PC-9 (cell line): ENCODE measurements around the gene SAMD13. TPM values are rescaled to one million over a fixed set of nuclear protein-coding genes. Genes with fewer than 3 reads are reported as not detected.
A peak's percentile ranks its signal among the peaks of the same experiment; 100 is the strongest.

Source experiments
- BruUV-seq: library from RNA; stranded (reverse); fragments of 400-500 nt; replicated peaks from 2 replicates; lab custom pipeline; 2021; lab: Mats Ljungman, UMichigan
- CTCF ChIA-PET: fragments of 300-600 bp; sonication (Branson Sonifier 250); formaldehyde crosslinking; loops from one replicate; lab custom pipeline; 2022; ENCODE audit warnings: antibody characterized with exemption; lab: Charles Lee
- POLR2A ChIA-PET: fragments of 300-600 bp; sonication (Branson Sonifier 250); formaldehyde crosslinking; loops from one replicate; lab custom pipeline; 2022; ENCODE audit warnings: antibody characterized with exemption; ENCODE audit not compliant: unreplicated experiment; lab: Charles Lee
- DNase-seq, 2 experiments: peaks; one replicate each; pipeline versions ENCODE4 v3.0.0 to v3.0.0-alpha.2; 2015 to 2022; ENCODE audit warnings: mixed read lengths in 1 of 2
- H2AFZ ChIP-seq: fragments of 200-600 bp; sonication (generic); 2 replicates; pipeline ENCODE4 v1.8.1; 2017; ENCODE audit warnings: antibody characterized with exemption
- H3F3A ChIP-seq: fragments of 200-600 bp; sonication (generic); 2 replicates; pipeline ENCODE4 v1.8.1; 2017; ENCODE audit warnings: antibody characterized with exemption, mild to moderate bottlenecking, low read depth; ENCODE audit not compliant: insufficient read depth
- H3K27ac ChIP-seq: fragments of 200-600 bp; sonication (generic); 2 replicates; pipeline ENCODE4 v1.6.1; 2016; ENCODE audit warnings: mixed run types
- H3K27me3 ChIP-seq: fragments of 200-600 bp; sonication (generic); 2 replicates; pipeline ENCODE4 v1.6.1; 2016; ENCODE audit warnings: low read depth, mixed run types; ENCODE audit not compliant: insufficient read depth
- H3K36me3 ChIP-seq: fragments of 200-600 bp; sonication (generic); 2 replicates; pipeline ENCODE4 v1.6.1; 2016; ENCODE audit warnings: low read depth, mixed run types
- H3K4me1 ChIP-seq: fragments of 200-600 bp; sonication (generic); replicated peaks from 2 replicates; pipeline ENCODE4 v1.6.1; 2016; ENCODE audit warnings: mixed run types; ENCODE audit not compliant: insufficient read depth
- H3K4me2 ChIP-seq: fragments of 200-600 bp; sonication (generic); 2 replicates; pipeline ENCODE4 v1.6.1; 2017; ENCODE audit warnings: mixed run types
- H3K4me3 ChIP-seq: fragments of 200-600 bp; sonication (generic); 2 replicates; pipeline ENCODE4 v1.6.1; 2016; ENCODE audit warnings: mixed run types
- H3K79me2 ChIP-seq: fragments of 200-600 bp; sonication (generic); 2 replicates; pipeline ENCODE4 v1.6.1; 2017; ENCODE audit warnings: low read depth, mixed run types
- H3K9me2 ChIP-seq: fragments of 200-600 bp; sonication (generic); 2 replicates; pipeline ENCODE4 v1.8.1; 2017; ENCODE audit warnings: mild to moderate bottlenecking; ENCODE audit not compliant: insufficient read depth
- H3K9me3 ChIP-seq: fragments of 200-600 bp; sonication (generic); 2 replicates; pipeline ENCODE4 v1.8.1; 2016; ENCODE audit warnings: low read depth; ENCODE audit not compliant: insufficient read depth
- H4K20me1 ChIP-seq: fragments of 200-600 bp; sonication (generic); 2 replicates; pipeline ENCODE4 v1.8.1; 2017; ENCODE audit not compliant: insufficient read depth
- EZH2 ChIP-seq: fragments of 200-600 bp; sonication (generic); IDR thresholded peaks from 2 replicates; pipeline ENCODE4 v1.8.0; 2017; ENCODE audit warnings: antibody characterized with exemption, low read depth
- intact Hi-C: fragments of 100-400 bp; cut with micrococcal nuclease; formaldehyde crosslinking; loops from one replicate; pipeline ENCODE4 v1.10.0; 2022; ENCODE audit not compliant: unreplicated experiment
- total RNA-seq: library from RNA; stranded (reverse); gene quantifications from 2 replicates; pipeline ENCODE4 v1.2.3, GENCODE V29; 2021
- TF ChIP-seq, protein P1 (sequence below): fragments of 200-600 bp; sonication (generic); conservative IDR thresholded peaks from 2 replicates; pipeline ENCODE4 v1.6.1; 2017; ENCODE audit warnings: mixed run types, antibody characterized with exemption, mild to moderate bottlenecking, moderate library complexity

SAMD13 gene
- total RNA-seq, 1 experiment from 2014 or later: 2.5 TPM

- H2AFZ ChIP-seq: no peak overlapping the region
- BruUV-seq: no TSS peak
Measured at GRCh38 chr1:84390226-84390625, 88.7 kb downstream of the SAMD13 start.

GRCh38 chr1:84398175-84399155 is 97.0 kb downstream of the SAMD13 start, which contains the start of gene DNASE2B:
TSS of gene DNASE2B (plus strand) at chr1:84398484. CDS start at chr1:84398565, 81 bp downstream.
- no peak within 1 kb of the TSS for H3K27ac ChIP-seq
- intact Hi-C loops: no loop called here
- no peak for DNase-seq
- no peaks in the 10 kb centered on the region; the same call in 1 of the 2 replicates for H3K9me3 ChIP-seq
- TF ChIP-seq, protein P1, sequence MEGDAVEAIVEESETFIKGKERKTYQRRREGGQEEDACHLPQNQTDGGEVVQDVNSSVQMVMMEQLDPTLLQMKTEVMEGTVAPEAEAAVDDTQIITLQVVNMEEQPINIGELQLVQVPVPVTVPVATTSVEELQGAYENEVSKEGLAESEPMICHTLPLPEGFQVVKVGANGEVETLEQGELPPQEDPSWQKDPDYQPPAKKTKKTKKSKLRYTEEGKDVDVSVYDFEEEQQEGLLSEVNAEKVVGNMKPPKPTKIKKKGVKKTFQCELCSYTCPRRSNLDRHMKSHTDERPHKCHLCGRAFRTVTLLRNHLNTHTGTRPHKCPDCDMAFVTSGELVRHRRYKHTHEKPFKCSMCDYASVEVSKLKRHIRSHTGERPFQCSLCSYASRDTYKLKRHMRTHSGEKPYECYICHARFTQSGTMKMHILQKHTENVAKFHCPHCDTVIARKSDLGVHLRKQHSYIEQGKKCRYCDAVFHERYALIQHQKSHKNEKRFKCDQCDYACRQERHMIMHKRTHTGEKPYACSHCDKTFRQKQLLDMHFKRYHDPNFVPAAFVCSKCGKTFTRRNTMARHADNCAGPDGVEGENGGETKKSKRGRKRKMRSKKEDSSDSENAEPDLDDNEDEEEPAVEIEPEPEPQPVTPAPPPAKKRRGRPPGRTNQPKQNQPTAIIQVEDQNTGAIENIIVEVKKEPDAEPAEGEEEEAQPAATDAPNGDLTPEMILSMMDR: no peak
- no peak for TF ChIP-seq EZH2
- no peaks in the 10 kb centered on the region for H3K79me2 ChIP-seq
- no peaks in the 10 kb centered on the region for H3K27me3 ChIP-seq
- H3K4me1 ChIP-seq: no peaks in the 10 kb centered on the region
- no peaks in the 10 kb centered on the region for H3F3A ChIP-seq
- no peaks in the 10 kb centered on the region for H4K20me1 ChIP-seq
- CTCF ChIA-PET: interaction anchor here (0.6 kb wide), 1 partner anchor 158 kb away, joined by 5 read pairs; no protein-coding TSS in a partner anchor
- no peaks in the 10 kb centered on the region for H3K36me3 ChIP-seq
- BruUV-seq: no TSS peak
- H3K9me2 ChIP-seq: no peaks in the 10 kb centered on the region
- H2AFZ ChIP-seq: 0 out of 2 replicates have a peak within 1 kb of the TSS, but pooled peaks have one; percentile 3
- H3K4me2 ChIP-seq: no peak within 1 kb of the TSS
- no peak within 1 kb of the TSS for H3K4me3 ChIP-seq
- POLR2A ChIA-PET: no interaction called here

More at GRCh38 chr1:84390226-84390625, 88.7 kb downstream of the SAMD13 start:
- Histone ChIP-seq H3K36me3 (no peaks in the 10 kb centered on the region), H3K4me1 (peaks cover 15% of the 10 kb centered on the region), H3K9me3 (no peaks in the 10 kb centered on the region), H3K27ac (no peak overlapping the region), H3K4me3 (no peak overlapping the region), H3K79me2 (no peaks in the 10 kb centered on the region), H3K27me3 (no peaks in the 10 kb centered on the region), H3F3A (no peaks in the 10 kb centered on the region; the same call in 1 of the 2 replicates), H3K4me2 (no peak overlapping the region; the same call in 1 of the 2 replicates), H4K20me1 (no peaks in the 10 kb centered on the region), H3K9me2 (no peaks in the 10 kb centered on the region)
- no peak for TF ChIP-seq EZH2
- TF ChIP-seq, protein P1: no peak
- POLR2A ChIA-PET: no interaction called here
- intact Hi-C loops: no loop called here
- no peak for DNase-seq
- CTCF ChIA-PET: no interaction called here

Other genes starting within 250 kb of the SAMD13 start
- gene PRKACB, start 157.4 kb upstream of the SAMD13 start, total RNA-seq: 16.1 and 16.7 TPM in 2 replicates
- gene DNASE2B, start 96.8 kb downstream of the SAMD13 start, total RNA-seq: not detected in 2 replicates
- gene RPF1, start 177.6 kb downstream of the SAMD13 start, total RNA-seq: 18.9 and 23.4 TPM in 2 replicates
- 1.9 and 2.8 TPM in 2 replicates for gene SPATA1, start 204.7 kb downstream of the SAMD13 start, total RNA-seq
- gene GNG5, start 204.9 kb downstream of the SAMD13 start, total RNA-seq: 69.9 and 98.8 TPM in 2 replicates